Thoracic aorta (tissue), 2 donors: Measurements from ENCODE around the gene ZMAT5. TPM values are rescaled to one million over a fixed set of nuclear protein-coding genes. Genes with fewer than 3 reads are reported as not detected.

Experiments
- ATAC-seq: fragments of 150-250 bp; one replicate; pipeline ENCODE4 v1.8.0; 2017; ENCODE audit warnings: low read depth; ENCODE audit not compliant: insufficient number of reproducible peaks, low FRiP score
- DNase-seq: peaks from one replicate; pipeline ENCODE4 v3.0.0-alpha.2; 2020; ENCODE audit warnings: low spot score
- H3K27ac ChIP-seq, 2 donors: fragments of 200-600 bp; sonication (generic); 1 replicate in 1 of 2; 2 replicates in 1 of 2; pipeline ENCODE4 v1.5.1; 2016; ENCODE audit warnings: mild to moderate bottlenecking in 2 of 2, moderate library complexity in 2 of 2
- H3K27me3 ChIP-seq: fragments of 200-600 bp; sonication (generic); replicated peaks from 2 replicates; pipeline ENCODE4 v1.6.0; 2016; ENCODE audit warnings: mild to moderate bottlenecking; ENCODE audit not compliant: insufficient read depth
- H3K36me3 ChIP-seq: fragments of 200-600 bp; sonication (generic); one replicate; pipeline ENCODE4 v1.5.1; 2016
- H3K4me1 ChIP-seq, 2 donors: fragments of 200-600 bp; sonication (generic); 1 replicate in 1 of 2; 2 replicates in 1 of 2; pipeline versions ENCODE4 v1.5.1 to v1.6.0; 2016; ENCODE audit warnings: low read depth in 2 of 2, mild to moderate bottlenecking in 1 of 2; ENCODE audit not compliant: control insufficient read depth in 1 of 2
- H3K4me3 ChIP-seq: fragments of 200-600 bp; sonication (generic); 2 replicates; pipeline ENCODE4 v1.5.1; 2016; ENCODE audit warnings: mild to moderate bottlenecking
- H3K9me3 ChIP-seq: fragments of 200-600 bp; sonication (generic); 2 replicates; pipeline ENCODE4 v1.5.1; 2016
- total RNA-seq, 2 donors: library from RNA; depleted of rRNA; stranded (reverse); fragments of >200 nt; gene quantifications; one replicate each; pipeline versions ENCODE4 v1.1.0 to v1.2.3, GENCODE V29; 2016
- TF ChIP-seq, protein P1 (sequence below): fragments of 200-600 bp; sonication (generic); IDR thresholded peaks from one replicate; pipeline ENCODE4 v1.5.1; 2019; ENCODE audit warnings: antibody characterized with exemption

ZMAT5 gene
- total RNA-seq, 2 donors from 2014 or later, result 11.0 to 26.8 TPM

DNA sequence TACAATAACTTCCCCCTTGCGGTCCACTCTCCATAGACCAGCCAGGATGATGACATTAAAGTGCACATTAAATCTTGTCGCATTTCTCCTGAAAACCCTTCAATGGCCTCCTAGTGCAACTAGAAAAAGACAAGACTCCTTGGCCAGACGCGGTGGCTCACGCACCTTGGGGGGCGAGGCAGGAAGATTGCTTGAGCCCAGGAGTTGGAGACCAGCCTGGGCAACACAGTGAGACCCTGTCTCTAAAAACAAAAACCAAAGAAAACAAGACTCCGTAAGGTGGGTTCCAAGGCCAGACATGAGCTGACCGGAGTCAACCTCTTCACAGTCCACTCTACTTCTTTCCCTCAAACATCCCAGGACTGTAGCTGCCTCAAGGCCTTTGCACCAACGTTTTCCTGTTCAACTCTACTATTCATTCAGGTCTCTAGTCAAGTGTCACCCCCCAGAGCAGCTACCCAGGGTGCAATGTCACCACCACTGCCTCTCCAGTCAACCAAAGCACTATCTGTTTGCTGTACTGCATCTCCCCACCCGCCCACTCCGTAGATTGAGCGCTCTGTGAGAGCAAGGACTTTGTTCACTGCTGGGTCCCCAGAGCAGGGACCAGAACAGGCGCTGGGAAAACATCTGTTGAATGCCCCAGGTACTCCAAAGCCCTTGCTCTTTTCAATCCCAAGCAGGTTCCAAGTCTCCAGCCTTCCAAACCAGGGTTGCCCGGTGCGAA is 739 bp downstream of the ZMAT5 start:
- no peak for ATAC-seq
- Histone ChIP-seq H3K27ac (peak overlapping the region in 1 of 2 donors; percentile 73), H3K4me1 (peaks cover 13 to 22% of the 10 kb centered on the region in 2 donors), H3K9me3 (no peaks in the 10 kb centered on the region), H3K4me3 (peak overlapping the region; percentile 87), H3K27me3 (no peaks in the 10 kb centered on the region), H3K36me3 (peaks cover 19% of the 10 kb centered on the region)
- DNase-seq, result no peak
- TF ChIP-seq, protein P1, sequence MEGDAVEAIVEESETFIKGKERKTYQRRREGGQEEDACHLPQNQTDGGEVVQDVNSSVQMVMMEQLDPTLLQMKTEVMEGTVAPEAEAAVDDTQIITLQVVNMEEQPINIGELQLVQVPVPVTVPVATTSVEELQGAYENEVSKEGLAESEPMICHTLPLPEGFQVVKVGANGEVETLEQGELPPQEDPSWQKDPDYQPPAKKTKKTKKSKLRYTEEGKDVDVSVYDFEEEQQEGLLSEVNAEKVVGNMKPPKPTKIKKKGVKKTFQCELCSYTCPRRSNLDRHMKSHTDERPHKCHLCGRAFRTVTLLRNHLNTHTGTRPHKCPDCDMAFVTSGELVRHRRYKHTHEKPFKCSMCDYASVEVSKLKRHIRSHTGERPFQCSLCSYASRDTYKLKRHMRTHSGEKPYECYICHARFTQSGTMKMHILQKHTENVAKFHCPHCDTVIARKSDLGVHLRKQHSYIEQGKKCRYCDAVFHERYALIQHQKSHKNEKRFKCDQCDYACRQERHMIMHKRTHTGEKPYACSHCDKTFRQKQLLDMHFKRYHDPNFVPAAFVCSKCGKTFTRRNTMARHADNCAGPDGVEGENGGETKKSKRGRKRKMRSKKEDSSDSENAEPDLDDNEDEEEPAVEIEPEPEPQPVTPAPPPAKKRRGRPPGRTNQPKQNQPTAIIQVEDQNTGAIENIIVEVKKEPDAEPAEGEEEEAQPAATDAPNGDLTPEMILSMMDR, result no peak

DNA sequence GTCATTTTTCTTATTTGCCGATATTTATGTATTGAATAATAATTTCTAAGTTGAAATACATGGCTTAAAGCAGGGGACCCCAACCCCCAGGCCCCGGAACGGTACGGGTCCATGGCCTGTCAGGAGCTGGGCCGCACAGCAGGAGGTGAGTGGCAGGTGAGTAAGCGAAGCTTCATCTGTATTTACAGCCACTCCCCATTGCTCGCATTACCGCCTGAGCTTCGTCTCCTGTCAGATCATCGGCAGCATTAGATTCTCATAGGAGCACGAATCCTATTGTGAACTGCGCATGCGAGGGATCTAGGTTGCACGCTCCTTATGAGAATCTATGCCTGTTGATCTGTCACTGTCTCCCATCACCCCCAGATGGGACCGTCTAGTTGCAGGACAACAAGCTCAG is 4.5 kb downstream of the ZMAT5 start:
- TF ChIP-seq, protein P1, result no peak
- Histone ChIP-seq H3K4me1 (peaks cover 6 to 9% of the 10 kb centered on the region in 2 donors), H3K9me3 (no peaks in the 10 kb centered on the region), H3K27me3 (no peaks in the 10 kb centered on the region), H3K4me3 (no peak overlapping the region), H3K27ac (no peak overlapping the region), H3K36me3 (no peaks in the 10 kb centered on the region)
- DNase-seq, result no peak
- ATAC-seq, result no peak

DNA sequence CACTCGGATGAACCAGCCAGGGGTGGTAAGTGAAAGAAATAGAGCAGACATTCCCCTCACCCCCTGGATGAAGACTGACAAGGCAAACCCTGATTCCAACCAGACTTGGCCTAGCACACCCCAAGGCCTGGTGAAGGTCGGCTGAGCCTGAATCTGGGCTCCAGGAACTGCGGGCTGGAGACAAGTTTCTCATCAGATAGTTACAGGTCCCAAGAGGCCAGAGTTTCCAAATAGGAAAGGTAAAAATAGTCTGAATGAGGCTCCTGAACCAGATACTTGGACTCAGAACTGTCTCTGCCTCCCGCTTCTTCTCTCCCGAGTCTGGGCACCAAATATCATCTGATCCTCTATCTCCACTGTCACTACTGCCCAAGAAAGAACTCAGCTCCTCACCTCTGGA is 7.8 kb downstream of the ZMAT5 start:
- TF ChIP-seq, protein P1, result no peak
- Histone ChIP-seq H3K36me3 (peaks cover 3% of the 10 kb centered on the region), H3K27me3 (no peaks in the 10 kb centered on the region), H3K27ac (no peak overlapping the region), H3K9me3 (no peaks in the 10 kb centered on the region), H3K4me3 (no peak overlapping the region), H3K4me1 (no peaks in the 10 kb centered on the region)
- ATAC-seq (no peak), DNase-seq (no peak)

DNA sequence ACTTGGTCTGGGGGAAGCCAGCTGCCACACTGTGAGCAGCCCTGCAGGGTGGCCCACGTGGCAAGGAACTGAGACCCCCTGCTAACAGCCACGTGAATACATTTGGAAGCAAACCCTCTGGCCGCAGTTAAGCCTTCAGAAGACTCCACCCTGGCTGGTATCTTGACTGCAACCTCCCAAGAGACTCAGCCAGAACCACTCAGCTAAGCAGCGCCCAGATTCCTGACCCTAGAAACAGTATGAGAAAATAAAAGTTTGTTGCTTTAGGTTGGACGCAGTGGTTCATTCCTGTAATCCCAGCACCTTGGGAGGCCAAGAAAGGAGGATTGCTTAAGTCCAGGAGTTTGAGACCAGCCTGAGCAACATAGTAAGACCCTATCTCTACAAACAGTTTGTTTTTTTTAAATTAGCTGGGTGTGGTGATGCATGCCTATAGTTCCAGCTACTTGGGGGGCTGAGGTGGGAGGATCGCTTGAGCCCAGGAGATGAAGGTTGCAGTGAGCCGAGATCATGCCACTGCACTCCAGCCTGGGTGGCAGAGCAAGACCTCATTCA is 8.7 kb downstream of the ZMAT5 start:
- H3K9me3 ChIP-seq, result no peaks in the 10 kb centered on the region
- peaks cover 3% of the 10 kb centered on the region for H3K36me3 ChIP-seq
- TF ChIP-seq, protein P1, result no peak
- ATAC-seq, result no peak
- no peaks in the 10 kb centered on the region for H3K27me3 ChIP-seq
- no peak for DNase-seq
- no peak overlapping the region for H3K27ac ChIP-seq
- no peaks in the 10 kb centered on the region for H3K4me1 ChIP-seq
- H3K4me3 ChIP-seq, result no peak overlapping the region

DNA sequence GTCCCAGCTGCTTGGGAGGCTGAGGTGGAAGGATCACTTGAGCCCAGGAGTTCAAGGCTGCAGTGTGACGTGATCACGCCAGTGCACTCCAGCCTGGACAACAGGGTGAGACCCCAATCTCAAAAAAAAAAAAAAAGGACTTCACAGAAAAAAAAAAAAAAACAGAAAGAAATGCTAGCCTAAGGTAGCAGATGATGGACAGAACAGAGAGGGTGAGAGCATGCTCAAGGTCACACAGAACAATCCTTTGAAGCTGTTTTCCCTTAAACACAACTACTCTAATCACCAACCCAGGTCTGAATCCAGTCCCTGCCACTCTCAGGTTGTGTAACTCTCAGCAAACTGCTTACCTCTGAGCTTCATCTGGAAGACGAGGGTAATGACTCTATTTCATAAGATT is 9.7 kb downstream of the ZMAT5 start:
- H3K4me3 ChIP-seq, result no peak overlapping the region
- no peaks in the 10 kb centered on the region for H3K4me1 ChIP-seq
- DNase-seq, result no peak
- no peaks in the 10 kb centered on the region for H3K9me3 ChIP-seq
- H3K27ac ChIP-seq, result no peak overlapping the region
- no peaks in the 10 kb centered on the region for H3K27me3 ChIP-seq
- TF ChIP-seq, protein P1, result no peak
- ATAC-seq, result no peak
- peaks cover 3% of the 10 kb centered on the region for H3K36me3 ChIP-seq
